Caco-2 (cell line): ENCODE measurements around the gene EDRF1. TPM values are rescaled to one million over a fixed set of nuclear protein-coding genes. Genes with fewer than 3 reads are reported as not detected.

Experiments used
- BruUV-seq: library from RNA; stranded (reverse); fragments of 400-500 nt; replicated peaks from 2 replicates; lab custom pipeline; 2021; lab: Mats Ljungman, UMichigan
- CTCF ChIA-PET: fragments of 300-600 bp; sonication (Branson Sonifier 250); formaldehyde crosslinking; loops from one replicate; lab custom pipeline; 2022; ENCODE audit warnings: antibody characterized with exemption; lab: Charles Lee
- POLR2A ChIA-PET: fragments of 300-600 bp; sonication (Branson Sonifier 250); formaldehyde crosslinking; loops from one replicate; lab custom pipeline; 2022; ENCODE audit warnings: antibody characterized with exemption; lab: Charles Lee
- DNase-seq, 2 experiments: peaks; one replicate each; pipeline versions ENCODE4 v3.0.0 to v3.0.0-alpha.2; 2020 to 2022
- H3K27me3 ChIP-seq: replicated peaks from 2 replicates; pipeline ENCODE4 v1.6.0; 2011; ENCODE audit warnings: low read length; ENCODE audit not compliant: control insufficient read depth, insufficient read depth
- H3K36me3 ChIP-seq: 2 replicates; pipeline ENCODE4 v1.5.1; 2011; ENCODE audit warnings: low read length; ENCODE audit not compliant: control insufficient read depth, insufficient read depth
- H3K4me1 ChIP-seq: fragments of 250-450 bp; sonication (Bioruptor Pico); 2 replicates; pipeline ENCODE4 v1.5.1; 2020; ENCODE audit warnings: mild to moderate bottlenecking
- H3K4me3 ChIP-seq: 2 replicates; pipeline ENCODE4 v1.5.1; 2011; ENCODE audit warnings: low read depth, mild to moderate bottlenecking, control low read depth, low read length
- H3K9me3 ChIP-seq: fragments of 250-450 bp; sonication (Bioruptor Pico); 2 replicates; pipeline ENCODE4 v1.5.1; 2020; ENCODE audit warnings: mild to moderate bottlenecking, moderate library complexity
- H3K27ac Mint-ChIP-seq: one replicate; pipeline ENCODE4 v1.8.0; 2022; ENCODE audit warnings: mixed read lengths; ENCODE audit not compliant: unreplicated experiment
- H3K27me3 Mint-ChIP-seq: one replicate; pipeline ENCODE4 v1.8.0; 2022; ENCODE audit warnings: mixed read lengths; ENCODE audit not compliant: insufficient read depth, unreplicated experiment
- H3K36me3 Mint-ChIP-seq: one replicate; pipeline ENCODE4 v1.8.0; 2022; ENCODE audit warnings: mild to moderate bottlenecking, mixed read lengths; ENCODE audit not compliant: insufficient read depth, unreplicated experiment
- H3K4me1 Mint-ChIP-seq: one replicate; pipeline ENCODE4 v1.8.0; 2022; ENCODE audit warnings: low read depth, mixed read lengths; ENCODE audit not compliant: unreplicated experiment
- H3K4me3 Mint-ChIP-seq: one replicate; pipeline ENCODE4 v1.8.0; 2022; ENCODE audit warnings: mild to moderate bottlenecking, moderate library complexity, mixed read lengths; ENCODE audit not compliant: unreplicated experiment
- H3K9me3 Mint-ChIP-seq: one replicate; pipeline ENCODE4 v1.8.0; 2022; ENCODE audit warnings: mixed read lengths; ENCODE audit not compliant: unreplicated experiment
- CTCF ChIP-seq, 2 experiments: fragments of 200-600 bp in 1 of 2; IDR thresholded peaks; 1 replicate in 1 of 2; 2 replicates in 1 of 2; pipeline versions ENCODE4 v1.5.1 to v1.8.0; 2011 to 2022; ENCODE audit warnings: antibody characterized with exemption in 1 of 2, control low read depth in 1 of 2, inconsistent platforms in 1 of 2, low read depth in 1 of 2, low read length in 1 of 2, mild to moderate bottlenecking in 1 of 2, moderate library complexity in 1 of 2; ENCODE audit not compliant: insufficient read depth in 1 of 2, severe bottlenecking in 1 of 2, unreplicated experiment in 1 of 2
- intact Hi-C: fragments of 100-400 bp; cut with micrococcal nuclease; formaldehyde crosslinking; loops from one replicate; pipeline ENCODE4 v1.10.0; 2022; ENCODE audit not compliant: unreplicated experiment
- total RNA-seq: library from RNA; stranded (reverse); gene quantifications from 2 replicates; pipeline ENCODE4 v1.2.3, GENCODE V29; 2022

Gene EDRF1
- total RNA-seq, 1 experiment from 2014 or later: 40.9 TPM

DNA sequence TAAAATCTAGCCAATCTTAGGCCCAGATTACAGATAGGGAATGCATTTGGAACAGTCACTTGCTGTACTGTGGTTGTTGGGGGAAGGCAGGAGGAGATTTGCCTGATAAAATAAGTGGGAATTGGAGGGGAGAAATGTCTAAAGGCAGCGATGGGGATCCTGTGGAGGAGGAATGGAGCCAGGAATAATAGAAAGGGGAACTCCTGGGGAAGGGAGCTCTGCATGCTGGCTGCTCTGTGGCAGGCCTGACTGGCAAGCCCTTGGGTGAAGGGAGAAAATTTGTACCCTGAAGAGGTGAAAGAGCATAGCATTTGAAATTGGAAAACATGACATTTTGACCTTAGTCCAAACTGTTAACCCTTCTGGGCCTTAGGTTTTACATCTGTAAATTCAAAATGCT is 42.5 kb downstream of the EDRF1 start:
- intact Hi-C loops: no loop called here
- Mint-ChIP-seq H3K9me3 (no peaks in the 10 kb centered on the region), H3K4me3 (no peak overlapping the region), H3K27me3 (no peaks in the 10 kb centered on the region), H3K4me1 (peaks cover 6% of the 10 kb centered on the region), H3K27ac (no peak overlapping the region), H3K36me3 (peaks cover 74% of the 10 kb centered on the region)
- no peaks in the 10 kb centered on the region; the same call in none of the 2 replicates for H3K36me3 ChIP-seq
- H3K9me3 ChIP-seq: no peaks in the 10 kb centered on the region
- H3K4me1 ChIP-seq: no peaks in the 10 kb centered on the region
- POLR2A ChIA-PET: no interaction called here
- DNase-seq: no peak
- BruUV-seq: no TSS peak
- no peak for TF ChIP-seq CTCF (IDR thresholded peaks at IDR 0.05; ENCODE audit: insufficient read depth in 1 of 2, low read depth in 1 of 2, low read length in 1 of 2, severe bottlenecking in 1 of 2, unreplicated experiment in 1 of 2)
- H3K4me3 ChIP-seq: no peak overlapping the region
- CTCF ChIA-PET: no interaction called here
- H3K27me3 ChIP-seq: no peaks in the 10 kb centered on the region

DNA sequence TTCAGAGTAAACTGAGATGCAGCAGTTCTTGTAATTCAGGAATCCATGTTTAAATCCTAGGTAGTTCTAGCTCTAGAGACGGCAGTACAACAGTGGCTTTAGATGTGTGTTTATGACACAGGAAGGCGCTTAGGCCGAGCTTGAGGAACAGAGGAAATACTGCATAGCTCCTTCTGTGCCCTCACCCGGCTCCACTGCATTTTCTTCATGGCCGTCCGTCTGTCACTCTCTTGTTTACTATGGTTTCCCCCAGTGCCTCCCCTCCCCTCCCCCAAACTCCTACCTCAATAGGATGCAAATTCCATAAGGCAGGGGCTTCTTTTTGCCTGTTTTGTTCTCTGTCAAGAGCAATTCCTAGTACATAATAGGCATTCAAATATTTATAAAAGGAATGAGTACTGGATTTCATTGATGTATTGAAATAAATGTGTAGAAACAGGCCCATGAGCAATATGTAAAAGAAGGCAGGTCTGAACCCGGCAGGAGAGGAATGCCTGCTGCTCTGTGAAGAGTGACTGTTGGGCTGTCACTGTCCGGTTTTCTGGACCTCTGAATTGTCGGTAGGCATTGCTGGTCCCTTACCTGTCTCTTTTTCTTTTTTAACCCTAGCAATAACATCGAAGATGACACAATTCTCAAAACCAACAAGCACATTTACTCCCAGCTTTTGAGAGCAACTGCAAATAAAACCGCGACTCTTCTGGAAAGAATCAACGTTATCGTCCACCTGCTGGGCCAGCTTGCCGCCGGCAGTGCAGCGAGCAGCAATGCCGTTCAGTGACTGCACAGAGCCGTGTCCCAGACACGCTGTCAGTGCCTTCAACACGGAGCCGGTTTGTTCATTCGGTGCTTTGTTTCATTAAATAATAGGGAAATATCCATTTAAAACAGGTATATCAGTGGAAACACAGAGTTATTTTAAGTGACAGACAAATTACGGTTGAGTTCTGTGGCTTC is 43.5 kb downstream of the EDRF1 start:
- Mint-ChIP-seq H3K36me3 (peaks cover 70% of the 10 kb centered on the region), H3K9me3 (no peaks in the 10 kb centered on the region)
- H3K36me3 ChIP-seq: no peaks in the 10 kb centered on the region; the same call in none of the 2 replicates

GRCh38 chr10:125765835-125766234 is 46.3 kb downstream of the EDRF1 start:
- H3K4me1 Mint-ChIP-seq: peaks cover 6% of the 10 kb centered on the region
- H3K27me3 Mint-ChIP-seq: no peaks in the 10 kb centered on the region
- POLR2A ChIA-PET: no interaction called here

More for the DNA sequence above, 43.5 kb downstream of the EDRF1 start:
- Mint-ChIP-seq H3K27me3 (no peaks in the 10 kb centered on the region), H3K4me3 (no peak overlapping the region), H3K27ac (no peak overlapping the region), H3K4me1 (peaks cover 6% of the 10 kb centered on the region)
- DNase-seq: no peak
- ChIA-PET CTCF (no interaction called here), POLR2A (no interaction called here)
- no peaks in the 10 kb centered on the region for H3K9me3 ChIP-seq
- TF ChIP-seq CTCF (IDR thresholded peaks at IDR 0.05; ENCODE audit: insufficient read depth in 1 of 2, low read depth in 1 of 2, low read length in 1 of 2, severe bottlenecking in 1 of 2, unreplicated experiment in 1 of 2): no peak
- H3K4me1 ChIP-seq: no peaks in the 10 kb centered on the region
- intact Hi-C loops: no loop called here
- H3K27me3 ChIP-seq: no peaks in the 10 kb centered on the region
- no TSS peak for BruUV-seq
- H3K4me3 ChIP-seq: no peak overlapping the region

More at GRCh38 chr10:125765835-125766234, 46.3 kb downstream of the EDRF1 start:
- TF ChIP-seq CTCF (IDR thresholded peaks at IDR 0.05; ENCODE audit: insufficient read depth in 1 of 2, low read depth in 1 of 2, low read length in 1 of 2, severe bottlenecking in 1 of 2, unreplicated experiment in 1 of 2): no peak
- no peak overlapping the region for H3K4me3 ChIP-seq
- DNase-seq: no peak
- no TSS peak for BruUV-seq
- CTCF ChIA-PET: no interaction called here
- H3K27me3 ChIP-seq: no peaks in the 10 kb centered on the region
- no peak overlapping the region for H3K27ac Mint-ChIP-seq
- intact Hi-C loops: no loop called here
- H3K4me3 Mint-ChIP-seq: no peak overlapping the region
- no peaks in the 10 kb centered on the region; the same call in 1 of the 2 replicates for H3K36me3 ChIP-seq
- H3K9me3 ChIP-seq: no peaks in the 10 kb centered on the region
- H3K36me3 Mint-ChIP-seq: peaks cover 48% of the 10 kb centered on the region
- H3K9me3 Mint-ChIP-seq: no peaks in the 10 kb centered on the region
- no peaks in the 10 kb centered on the region for H3K4me1 ChIP-seq
